GM19043 (cell line): ENCODE results near the gene GOLGA7B.
"Not testable (repeated sequence)": the region's sequence is repeated elsewhere in the genome, so short reads cannot be mapped to it uniquely, and the experiment has no call there.

Experiments
- ATAC-seq: cut with Tn5 transposase; IDR thresholded peaks from one replicate; pipeline ENCODE4 v1.9.1; 2021; ENCODE audit warnings: low read depth; ENCODE audit not compliant: unreplicated experiment

Gene GOLGA7B

GRCh38 chr10:97830064-97830463 lies 19.6 kb upstream of the GOLGA7B start:
- ATAC-seq, result no peak

- no peak for ATAC-seq
Observed at GRCh38 chr10:97831259-97831658, 18.4 kb upstream of the GOLGA7B start.

GRCh38 chr10:97836446-97836845 lies 13.2 kb upstream of the GOLGA7B start:
- no peak for ATAC-seq

GRCh38 chr10:97838091-97838490 lies 11.6 kb upstream of the GOLGA7B start:
- no peak for ATAC-seq

- not testable (repeated sequence) for ATAC-seq
Observed at GRCh38 chr10:97841166-97841565, 8.5 kb upstream of the GOLGA7B start.

GRCh38 chr10:97842114-97842513 lies 7.5 kb upstream of the GOLGA7B start:
- ATAC-seq, result not testable (repeated sequence)

GRCh38 chr10:97842656-97843280 lies 6.9 kb upstream of the GOLGA7B start:
- ATAC-seq, result no peak

- ATAC-seq, result no peak
Observed at GRCh38 chr10:97843281-97843671, 6.4 kb upstream of the GOLGA7B start.

GRCh38 chr10:97843972-97844371 lies 5.7 kb upstream of the GOLGA7B start:
- ATAC-seq, result not testable (repeated sequence)

GRCh38 chr10:97844678-97845077 lies 5.0 kb upstream of the GOLGA7B start:
- no peak for ATAC-seq

- no peak for ATAC-seq
Observed at GRCh38 chr10:97849103-97849686, 448 bp upstream of the GOLGA7B start.

GRCh38 chr10:97850446-97850845 lies 803 bp downstream of the GOLGA7B start:
- ATAC-seq, result no peak

- no peak for ATAC-seq
Observed at GRCh38 chr10:97851341-97852001, 1.8 kb downstream of the GOLGA7B start.

- ATAC-seq, result no peak
Observed at GRCh38 chr10:97852277-97852676, 2.6 kb downstream of the GOLGA7B start.

GRCh38 chr10:97852840-97853405 lies 3.3 kb downstream of the GOLGA7B start:
- ATAC-seq, result no peak

GRCh38 chr10:97854743-97855142 lies 5.1 kb downstream of the GOLGA7B start:
- ATAC-seq, result no peak

GRCh38 chr10:97858001-97858439 lies 8.4 kb downstream of the GOLGA7B start:
- ATAC-seq, result no peak

GRCh38 chr10:97861097-97861750 lies 11.6 kb downstream of the GOLGA7B start:
- ATAC-seq, result no peak

GRCh38 chr10:97861924-97862323 lies 12.3 kb downstream of the GOLGA7B start:
- ATAC-seq, result no peak

GRCh38 chr10:97863808-97864207 lies 14.2 kb downstream of the GOLGA7B start:
- ATAC-seq, result no peak

- ATAC-seq, result no peak
Observed at GRCh38 chr10:97865488-97865887, 15.8 kb downstream of the GOLGA7B start.
